WTC11 (cell line): ENCODE results near the gene SPTBN4.

Experiments used
- IRF2 ChIP-seq: sonication (generic); formaldehyde crosslinking; IDR thresholded peaks from 2 replicates; pipeline ENCODE4 v1.8.0; 2022; ENCODE audit warnings: low read depth, missing genetic modification reagents, borderline replicate concordance
- TF ChIP-seq, protein P1 (sequence below): fragments of 200-600 bp; IDR thresholded peaks from 2 replicates; pipeline ENCODE4 v1.8.0; 2022; ENCODE audit warnings: antibody characterized with exemption
- TF ChIP-seq, protein P2 (sequence below): sonication (generic); formaldehyde crosslinking; IDR thresholded peaks from 2 replicates; pipeline ENCODE4 v1.8.1; 2023; ENCODE audit warnings: mild to moderate bottlenecking, missing genetic modification reagents, borderline replicate concordance

- no peak for TF ChIP-seq IRF2 (CRISPR knock-in tag)
- TF ChIP-seq, protein P1, sequence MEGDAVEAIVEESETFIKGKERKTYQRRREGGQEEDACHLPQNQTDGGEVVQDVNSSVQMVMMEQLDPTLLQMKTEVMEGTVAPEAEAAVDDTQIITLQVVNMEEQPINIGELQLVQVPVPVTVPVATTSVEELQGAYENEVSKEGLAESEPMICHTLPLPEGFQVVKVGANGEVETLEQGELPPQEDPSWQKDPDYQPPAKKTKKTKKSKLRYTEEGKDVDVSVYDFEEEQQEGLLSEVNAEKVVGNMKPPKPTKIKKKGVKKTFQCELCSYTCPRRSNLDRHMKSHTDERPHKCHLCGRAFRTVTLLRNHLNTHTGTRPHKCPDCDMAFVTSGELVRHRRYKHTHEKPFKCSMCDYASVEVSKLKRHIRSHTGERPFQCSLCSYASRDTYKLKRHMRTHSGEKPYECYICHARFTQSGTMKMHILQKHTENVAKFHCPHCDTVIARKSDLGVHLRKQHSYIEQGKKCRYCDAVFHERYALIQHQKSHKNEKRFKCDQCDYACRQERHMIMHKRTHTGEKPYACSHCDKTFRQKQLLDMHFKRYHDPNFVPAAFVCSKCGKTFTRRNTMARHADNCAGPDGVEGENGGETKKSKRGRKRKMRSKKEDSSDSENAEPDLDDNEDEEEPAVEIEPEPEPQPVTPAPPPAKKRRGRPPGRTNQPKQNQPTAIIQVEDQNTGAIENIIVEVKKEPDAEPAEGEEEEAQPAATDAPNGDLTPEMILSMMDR = no peak
- TF ChIP-seq, protein P2, sequence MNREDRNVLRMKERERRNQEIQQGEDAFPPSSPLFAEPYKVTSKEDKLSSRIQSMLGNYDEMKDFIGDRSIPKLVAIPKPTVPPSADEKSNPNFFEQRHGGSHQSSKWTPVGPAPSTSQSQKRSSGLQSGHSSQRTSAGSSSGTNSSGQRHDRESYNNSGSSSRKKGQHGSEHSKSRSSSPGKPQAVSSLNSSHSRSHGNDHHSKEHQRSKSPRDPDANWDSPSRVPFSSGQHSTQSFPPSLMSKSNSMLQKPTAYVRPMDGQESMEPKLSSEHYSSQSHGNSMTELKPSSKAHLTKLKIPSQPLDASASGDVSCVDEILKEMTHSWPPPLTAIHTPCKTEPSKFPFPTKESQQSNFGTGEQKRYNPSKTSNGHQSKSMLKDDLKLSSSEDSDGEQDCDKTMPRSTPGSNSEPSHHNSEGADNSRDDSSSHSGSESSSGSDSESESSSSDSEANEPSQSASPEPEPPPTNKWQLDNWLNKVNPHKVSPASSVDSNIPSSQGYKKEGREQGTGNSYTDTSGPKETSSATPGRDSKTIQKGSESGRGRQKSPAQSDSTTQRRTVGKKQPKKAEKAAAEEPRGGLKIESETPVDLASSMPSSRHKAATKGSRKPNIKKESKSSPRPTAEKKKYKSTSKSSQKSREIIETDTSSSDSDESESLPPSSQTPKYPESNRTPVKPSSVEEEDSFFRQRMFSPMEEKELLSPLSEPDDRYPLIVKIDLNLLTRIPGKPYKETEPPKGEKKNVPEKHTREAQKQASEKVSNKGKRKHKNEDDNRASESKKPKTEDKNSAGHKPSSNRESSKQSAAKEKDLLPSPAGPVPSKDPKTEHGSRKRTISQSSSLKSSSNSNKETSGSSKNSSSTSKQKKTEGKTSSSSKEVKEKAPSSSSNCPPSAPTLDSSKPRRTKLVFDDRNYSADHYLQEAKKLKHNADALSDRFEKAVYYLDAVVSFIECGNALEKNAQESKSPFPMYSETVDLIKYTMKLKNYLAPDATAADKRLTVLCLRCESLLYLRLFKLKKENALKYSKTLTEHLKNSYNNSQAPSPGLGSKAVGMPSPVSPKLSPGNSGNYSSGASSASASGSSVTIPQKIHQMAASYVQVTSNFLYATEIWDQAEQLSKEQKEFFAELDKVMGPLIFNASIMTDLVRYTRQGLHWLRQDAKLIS = no peak
Observed at GRCh38 chr19:40567040-40567749, 100.4 kb downstream of the SPTBN4 start.
